Mesenchymal stem cell (in vitro differentiated cells and primary cell): ENCODE results near the gene KHDC1.

Experiments
- DNase-seq: peaks from one replicate; pipeline ENCODE4 v3.0.0-alpha.2; 2013
- H2AFZ ChIP-seq: one replicate; pipeline ENCODE4 v1.6.1; 2013; ENCODE audit warnings: low read depth, mild to moderate bottlenecking, control low read depth, inconsistent platforms, low read length, moderate library complexity
- H2AK5ac ChIP-seq: 2 replicates; pipeline ENCODE4 v1.6.1; 2013; ENCODE audit warnings: low read length, moderate library complexity, mild to moderate bottlenecking, inconsistent platforms; ENCODE audit not compliant: severe bottlenecking
- H2BK120ac ChIP-seq: one replicate; pipeline ENCODE4 v1.6.1; 2013; ENCODE audit warnings: low read depth, mild to moderate bottlenecking, inconsistent platforms, low read length, moderate library complexity
- H2BK12ac ChIP-seq, 2 experiments: one replicate each; pipeline ENCODE4 v1.6.1; 2013; ENCODE audit warnings: inconsistent platforms in 2 of 2, low read length in 2 of 2, mild to moderate bottlenecking in 2 of 2, moderate library complexity in 2 of 2, control low read depth in 1 of 2
- H2BK15ac ChIP-seq: one replicate; pipeline ENCODE4 v1.6.1; 2013; ENCODE audit warnings: mild to moderate bottlenecking, low read depth, inconsistent platforms; ENCODE audit not compliant: poor library complexity, severe bottlenecking
- H2BK5ac ChIP-seq: 2 replicates; pipeline ENCODE4 v1.6.1; 2013; ENCODE audit warnings: low read depth, mild to moderate bottlenecking, low read length, control low read depth, inconsistent platforms; ENCODE audit not compliant: poor library complexity, severe bottlenecking
- H3K14ac ChIP-seq, 2 experiments: one replicate each; pipeline ENCODE4 v1.6.1; 2013; ENCODE audit warnings: inconsistent platforms in 2 of 2, low read length in 2 of 2, control low read depth in 1 of 2, mild to moderate bottlenecking in 1 of 2, moderate library complexity in 1 of 2
- H3K18ac ChIP-seq, 2 experiments: one replicate each; pipeline ENCODE4 v1.6.1; 2013; ENCODE audit warnings: inconsistent platforms in 2 of 2, low read length in 2 of 2, control low read depth in 1 of 2, low read depth in 1 of 2, mild to moderate bottlenecking in 1 of 2
- H3K23ac ChIP-seq, 2 experiments: one replicate each; pipeline ENCODE4 v1.6.1; 2013; ENCODE audit warnings: inconsistent platforms in 2 of 2, low read length in 2 of 2, mild to moderate bottlenecking in 2 of 2, moderate library complexity in 2 of 2, control low read depth in 1 of 2
- H3K27ac ChIP-seq: 2 replicates; pipeline ENCODE4 v1.5.1; 2013; ENCODE audit warnings: mild to moderate bottlenecking, moderate library complexity, low read length, control low read depth, inconsistent platforms; ENCODE audit not compliant: poor library complexity, severe bottlenecking
- H3K27me3 ChIP-seq, 2 experiments: 2 replicates each; pipeline versions ENCODE4 v1.6.1 to v1.7.0; 2013; ENCODE audit warnings: low read length in 2 of 2, mild to moderate bottlenecking in 2 of 2, moderate library complexity in 2 of 2, control low read depth in 1 of 2, inconsistent platforms in 1 of 2; ENCODE audit not compliant: control insufficient read depth in 1 of 2, insufficient read depth in 1 of 2
- H3K36me3 ChIP-seq, 2 experiments: 2 replicates each; pipeline versions ENCODE4 v1.6.1 to v1.7.0; 2013; ENCODE audit warnings: low read length in 2 of 2, control low read depth in 1 of 2, inconsistent platforms in 1 of 2, low read depth in 1 of 2, mild to moderate bottlenecking in 1 of 2; ENCODE audit not compliant: insufficient read depth in 2 of 2, control insufficient read depth in 1 of 2
- H3K4ac ChIP-seq, 2 experiments: one replicate each; pipeline ENCODE4 v1.6.1; 2013; ENCODE audit warnings: inconsistent platforms in 2 of 2, low read length in 2 of 2, mild to moderate bottlenecking in 2 of 2, moderate library complexity in 2 of 2, control low read depth in 1 of 2, low read depth in 1 of 2
- H3K4me1 ChIP-seq: 2 replicates; pipeline ENCODE4 v1.6.1; 2013; ENCODE audit warnings: low read depth, low read length, control low read depth; ENCODE audit not compliant: control insufficient read depth, insufficient read depth
- H3K4me2 ChIP-seq: 2 replicates; pipeline ENCODE4 v1.6.1; 2013; ENCODE audit warnings: low read length, mild to moderate bottlenecking, inconsistent platforms; ENCODE audit not compliant: poor library complexity, severe bottlenecking
- H3K4me3 ChIP-seq, 2 experiments: 2 replicates each; pipeline versions ENCODE4 v1.5.1 to v1.7.0; 2013; ENCODE audit warnings: low read length in 2 of 2, mild to moderate bottlenecking in 2 of 2, control low read depth in 1 of 2, low read depth in 1 of 2; ENCODE audit not compliant: insufficient read depth in 1 of 2
- H3K79me1 ChIP-seq: replicated peaks from 2 replicates; pipeline ENCODE4 v1.6.1; 2013; ENCODE audit warnings: mild to moderate bottlenecking, control low read depth, low read length, inconsistent platforms; ENCODE audit not compliant: poor library complexity, severe bottlenecking
- H3K9ac ChIP-seq: 2 replicates; pipeline ENCODE4 v1.7.0; 2013; ENCODE audit warnings: mild to moderate bottlenecking, low read length, moderate library complexity
- H3K9me3 ChIP-seq: 2 replicates; pipeline ENCODE4 v1.7.0; 2013; ENCODE audit warnings: mild to moderate bottlenecking, low read length; ENCODE audit not compliant: control insufficient read depth
- H4K8ac ChIP-seq: one replicate; pipeline ENCODE4 v1.6.1; 2013; ENCODE audit warnings: inconsistent platforms, mild to moderate bottlenecking, low read length, moderate library complexity
- H4K91ac ChIP-seq: one replicate; pipeline ENCODE4 v1.6.1; 2013; ENCODE audit warnings: mild to moderate bottlenecking, low read length, inconsistent platforms
- WGBS: methylation state at CpG from one replicate; pipeline ENCODE4 v1.1.7; 2013; ENCODE audit warnings: mixed read lengths; 5-methylcytosine and 5-hydroxymethylcytosine counted together

KHDC1 gene

GRCh38 chr6:73233048-73233447 is 29.9 kb downstream of the KHDC1 start:
- no peak overlapping the region for H2AFZ ChIP-seq
- H3K4me1 ChIP-seq, result peaks cover 1% of the 10 kb centered on the region
- H4K8ac ChIP-seq, result no peak overlapping the region
- no peak for DNase-seq
- H3K4me2 ChIP-seq, result no peak overlapping the region
- no peak overlapping the region for H3K23ac ChIP-seq
- H2BK12ac ChIP-seq, result no peak overlapping the region
- H3K18ac ChIP-seq, result no peak overlapping the region
- H2AK5ac ChIP-seq, result no peak overlapping the region
- no peak overlapping the region for H3K4ac ChIP-seq
- no peaks in the 10 kb centered on the region for H3K27me3 ChIP-seq
- no peak overlapping the region for H2BK15ac ChIP-seq
- no peak overlapping the region for H3K27ac ChIP-seq
- H2BK120ac ChIP-seq, result no peak overlapping the region
- H3K4me3 ChIP-seq, result no peak overlapping the region
- no peaks in the 10 kb centered on the region for H3K9me3 ChIP-seq
- no peak overlapping the region for H3K14ac ChIP-seq
- H2BK5ac ChIP-seq, result no peak overlapping the region
- WGBS, result 99% methylated on average over 6 of the region's 6 CpGs
- no peaks in the 10 kb centered on the region for H3K79me1 ChIP-seq
- no peaks in the 10 kb centered on the region for H3K36me3 ChIP-seq
- H3K9ac ChIP-seq, result no peak overlapping the region
- H4K91ac ChIP-seq, result no peak overlapping the region

- no peak overlapping the region for H2AFZ ChIP-seq
- no peak overlapping the region for H3K14ac ChIP-seq
- no peak overlapping the region for H3K27ac ChIP-seq
- H3K27me3 ChIP-seq, result no peaks in the 10 kb centered on the region
- H4K91ac ChIP-seq, result no peak overlapping the region
- H2BK5ac ChIP-seq, result no peak overlapping the region
- no peak overlapping the region for H2BK120ac ChIP-seq
- no peaks in the 10 kb centered on the region for H3K36me3 ChIP-seq
- 88% methylated on average over 1 of the region's 1 CpG for WGBS
- no peak overlapping the region for H2BK12ac ChIP-seq
- no peak overlapping the region for H3K9ac ChIP-seq
- no peak overlapping the region for H4K8ac ChIP-seq
- H2BK15ac ChIP-seq, result no peak overlapping the region
- H3K9me3 ChIP-seq, result no peaks in the 10 kb centered on the region
- H3K23ac ChIP-seq, result no peak overlapping the region
- no peak overlapping the region for H3K18ac ChIP-seq
- H3K4me1 ChIP-seq, result peaks cover 1% of the 10 kb centered on the region
- H2AK5ac ChIP-seq, result no peak overlapping the region
- no peak overlapping the region for H3K4me3 ChIP-seq
- DNase-seq, result no peak
- H3K79me1 ChIP-seq, result no peaks in the 10 kb centered on the region
- H3K4ac ChIP-seq, result no peak overlapping the region
- H3K4me2 ChIP-seq, result no peak overlapping the region
These were observed 31.0 kb downstream of the KHDC1 start for GRCh38 chr6:73231986-73232391.

GRCh38 chr6:73227606-73228255 is 35.3 kb downstream of the KHDC1 start:
- Histone ChIP-seq H3K36me3 (no peaks in the 10 kb centered on the region), H2AK5ac (no peak overlapping the region), H3K14ac (no peak overlapping the region), H4K91ac (no peak overlapping the region), H2BK12ac (no peak overlapping the region), H2BK120ac (no peak overlapping the region), H3K23ac (no peak overlapping the region), H3K27me3 (no peaks in the 10 kb centered on the region), H2BK15ac (no peak overlapping the region), H2BK5ac (no peak overlapping the region), H3K9me3 (no peaks in the 10 kb centered on the region), H3K27ac (no peak overlapping the region), H3K4ac (no peak overlapping the region), H3K4me1 (no peaks in the 10 kb centered on the region), H3K4me2 (no peak overlapping the region), H3K18ac (no peak overlapping the region), H3K79me1 (no peaks in the 10 kb centered on the region), H3K4me3 (no peak overlapping the region), H3K9ac (no peak overlapping the region), H2AFZ (no peak overlapping the region), H4K8ac (no peak overlapping the region)
- DNase-seq, result no peak
- WGBS, result 93% methylated on average over 3 of the region's 3 CpGs

GRCh38 chr6:73225396-73225795 is 37.6 kb downstream of the KHDC1 start, which contains the start of gene KHDC1L:
Gene KHDC1L, minus strand, starts transcription at chr6:73225496. Its CDS starts 88 bp downstream, at chr6:73225408.
- Histone ChIP-seq H3K18ac (no peak within 1 kb of the TSS), H3K4me2 (no peak within 1 kb of the TSS), H2AFZ (no peak within 1 kb of the TSS), H2AK5ac (no peak within 1 kb of the TSS), H2BK15ac (no peak within 1 kb of the TSS), H2BK12ac (no peak within 1 kb of the TSS), H4K91ac (no peak within 1 kb of the TSS), H3K4me1 (no peaks in the 10 kb centered on the region), H3K79me1 (no peaks in the 10 kb centered on the region), H3K23ac (no peak within 1 kb of the TSS), H3K27ac (no peak within 1 kb of the TSS), H3K14ac (no peak within 1 kb of the TSS), H3K9me3 (no peaks in the 10 kb centered on the region), H3K4me3 (no peak within 1 kb of the TSS), H2BK120ac (no peak within 1 kb of the TSS), H3K27me3 (no peaks in the 10 kb centered on the region), H2BK5ac (no peak within 1 kb of the TSS), H4K8ac (no peak within 1 kb of the TSS), H3K9ac (no peak within 1 kb of the TSS), H3K4ac (no peak within 1 kb of the TSS), H3K36me3 (no peaks in the 10 kb centered on the region)
- 91% methylated on average over 4 of the region's 4 CpGs for WGBS
- DNase-seq, result no peak
